ENCODE measurements around the gene RDH12.

Gene RDH12

GRCh38 chr14:67736771-67737170, 35.1 kb downstream of the RDH12 start:
- no peak for DNase-seq (ENCODE audit: low read depth, low spot score)
- no peak overlapping the region for H3K4me3 ChIP-seq (ENCODE audit: low read length)

- DNase-seq (ENCODE audit: low read depth, low spot score), result no peak
- no peak overlapping the region for H3K4me3 ChIP-seq (ENCODE audit: low read length)
Measured at GRCh38 chr14:67738740-67739504, 37.2 kb downstream of the RDH12 start.

GRCh38 chr14:67744046-67744445, 42.4 kb downstream of the RDH12 start:
- DNase-seq (ENCODE audit: low read depth, low spot score), result no peak
- H3K4me3 ChIP-seq (ENCODE audit: low read length), result no peak overlapping the region

- no peak for DNase-seq (ENCODE audit: low read depth, low spot score)
- no peak overlapping the region for H3K4me3 ChIP-seq (ENCODE audit: low read length)
Measured at GRCh38 chr14:67746927-67747326, 45.2 kb downstream of the RDH12 start.

- no peak for DNase-seq (ENCODE audit: low read depth, low spot score)
- no peak overlapping the region for H3K4me3 ChIP-seq (ENCODE audit: low read length)
Measured at GRCh38 chr14:67748312-67748711, 46.6 kb downstream of the RDH12 start.

- no peak overlapping the region for H3K4me3 ChIP-seq (ENCODE audit: low read length)
- no peak for DNase-seq (ENCODE audit: low read depth, low spot score)
Measured at GRCh38 chr14:67749341-67750084, 47.8 kb downstream of the RDH12 start.

- H3K4me3 ChIP-seq (ENCODE audit: low read length), result no peak overlapping the region
- DNase-seq (ENCODE audit: low read depth, low spot score), result no peak
Measured at GRCh38 chr14:67756496-67756895, 54.8 kb downstream of the RDH12 start.

GRCh38 chr14:67757175-67757574, 55.5 kb downstream of the RDH12 start:
- no peak for DNase-seq (ENCODE audit: low read depth, low spot score)
- H3K4me3 ChIP-seq (ENCODE audit: low read length), result no peak overlapping the region

GRCh38 chr14:67759916-67760315, 58.2 kb downstream of the RDH12 start:
- H3K4me3 ChIP-seq (ENCODE audit: low read length), result no peak overlapping the region
- DNase-seq (ENCODE audit: low read depth, low spot score), result no peak

- no peak for DNase-seq (ENCODE audit: low read depth, low spot score)
- no peak overlapping the region for H3K4me3 ChIP-seq (ENCODE audit: low read length)
Measured at GRCh38 chr14:67762051-67762450, 60.4 kb downstream of the RDH12 start.

GRCh38 chr14:67763158-67763822, 61.6 kb downstream of the RDH12 start:
- DNase-seq (ENCODE audit: low read depth, low spot score), result no peak
- no peak overlapping the region for H3K4me3 ChIP-seq (ENCODE audit: low read length)

GRCh38 chr14:67764496-67764895, 62.8 kb downstream of the RDH12 start:
- H3K4me3 ChIP-seq (ENCODE audit: low read length), result no peak overlapping the region
- DNase-seq (ENCODE audit: low read depth, low spot score), result no peak

- no peak for DNase-seq (ENCODE audit: low read depth, low spot score)
- no peak overlapping the region for H3K4me3 ChIP-seq (ENCODE audit: low read length)
Measured at GRCh38 chr14:67765192-67765834, 63.6 kb downstream of the RDH12 start.

- no peak overlapping the region for H3K4me3 ChIP-seq (ENCODE audit: low read length)
- DNase-seq (ENCODE audit: low read depth, low spot score), result no peak
Measured at GRCh38 chr14:67766035-67766680, 64.5 kb downstream of the RDH12 start.

- DNase-seq (ENCODE audit: low read depth, low spot score), result no peak
- no peak overlapping the region for H3K4me3 ChIP-seq (ENCODE audit: low read length)
Measured at GRCh38 chr14:67768219-67768618, 66.5 kb downstream of the RDH12 start.

- no peak for DNase-seq (ENCODE audit: low read depth, low spot score)
- no peak overlapping the region for H3K4me3 ChIP-seq (ENCODE audit: low read length)
Measured at GRCh38 chr14:67773844-67774377, 72.2 kb downstream of the RDH12 start.

- DNase-seq (ENCODE audit: low read depth, low spot score), result no peak
- no peak overlapping the region for H3K4me3 ChIP-seq (ENCODE audit: low read length)
Measured at GRCh38 chr14:67776653-67777322, 75.1 kb downstream of the RDH12 start.

- DNase-seq (ENCODE audit: low read depth, low spot score), result no peak
- H3K4me3 ChIP-seq (ENCODE audit: low read length), result no peak overlapping the region
Measured at GRCh38 chr14:67778792-67779191, 77.1 kb downstream of the RDH12 start.
